GM12878 (cell line): Measurements from ENCODE around the gene PRRX2. TPM values are rescaled to one million over a fixed set of nuclear protein-coding genes. Genes with fewer than 3 reads are reported as not detected.
A peak's percentile ranks its signal among the peaks of the same experiment; 100 is the strongest.

Experiments used
- ATAC-seq: fragments of 200-7000 bp; cut with Tn5 transposase; 3 replicates; pipeline ENCODE4 v1.9.1; 2020; ENCODE audit warnings: mild to moderate bottlenecking, moderate library complexity
- BruUV-seq: library from RNA; stranded (reverse); fragments of 400-500 nt; replicated peaks from 2 replicates; lab custom pipeline; 2021; lab: Mats Ljungman, UMichigan
- CTCF ChIA-PET: fragments of 300-600 bp; sonication (Branson Sonifier 250); formaldehyde crosslinking; extraction: SDS; loops from one replicate; lab custom pipeline; 2021; ENCODE audit warnings: inconsistent platforms; lab: Yijun Ruan, JAX
- POLR2A ChIA-PET: fragments of 350-600 bp; formaldehyde crosslinking; extraction: SDS; loops from one replicate; lab custom pipeline; 2021; ENCODE audit warnings: inconsistent platforms; lab: Charles Lee
- RAD21 ChIA-PET: fragments of 300-600 bp; sonication (Branson Sonifier 250); formaldehyde crosslinking; loops from one replicate; lab custom pipeline; 2023; ENCODE audit warnings: antibody characterized with exemption; ENCODE audit not compliant: unreplicated experiment; lab: Charles Lee
- SMC1A ChIA-PET: fragments of 300-600 bp; sonication (Branson Sonifier 250); formaldehyde crosslinking; loops from one replicate; lab custom pipeline; 2023; ENCODE audit not compliant: unreplicated experiment, uncharacterized antibody; lab: Charles Lee
- DNase-seq: peaks from one replicate; pipeline ENCODE4 v3.0.0-alpha.2; 2011; ENCODE audit warnings: low read depth, low spot score
- FAIRE-seq: peaks from 3 replicates; lab custom pipeline; 2011; peaks lifted over from hg19 to GRCh38; lab: Jason Lieb, UNC
- H2AFZ ChIP-seq: 2 replicates; pipeline ENCODE4 v1.6.0; 2011; ENCODE audit warnings: low read depth, low read length, control low read depth; ENCODE audit not compliant: control insufficient read depth
- H3K27ac ChIP-seq: 2 replicates; pipeline ENCODE4 v1.5.1; 2011; ENCODE audit warnings: control low read depth; ENCODE audit not compliant: control insufficient read depth, insufficient read depth
- H3K27me3 ChIP-seq, 2 experiments: replicated peaks in 1 of 2; 2 replicates each; pipeline versions ENCODE4 v1.6.0 to v1.6.1; 2011; ENCODE audit warnings: low read length in 1 of 2; ENCODE audit not compliant: control insufficient read depth in 2 of 2, insufficient read depth in 2 of 2
- H3K36me3 ChIP-seq, 2 experiments: 2 replicates each; pipeline ENCODE4 v1.5.1; 2011; ENCODE audit warnings: low read length in 1 of 2; ENCODE audit not compliant: control insufficient read depth in 2 of 2, insufficient read depth in 2 of 2
- H3K4me1 ChIP-seq: 2 replicates; pipeline ENCODE4 v1.6.1; 2011; ENCODE audit warnings: mild to moderate bottlenecking, low read length, moderate library complexity, mixed read lengths; ENCODE audit not compliant: control insufficient read depth, insufficient read depth
- H3K4me2 ChIP-seq: 2 replicates; pipeline ENCODE4 v1.6.0; 2011; ENCODE audit warnings: control low read depth; ENCODE audit not compliant: control insufficient read depth, insufficient read depth
- H3K4me3 ChIP-seq: fragments of 200-600 bp; sonication (generic); 2 replicates; pipeline ENCODE4 v1.5.1; 2016
- H3K79me2 ChIP-seq: 2 replicates; pipeline ENCODE4 v1.6.0; 2011; ENCODE audit warnings: low read length; ENCODE audit not compliant: control insufficient read depth, insufficient read depth
- H3K9ac ChIP-seq: 2 replicates; pipeline ENCODE4 v1.8.0; 2011; ENCODE audit warnings: low read length, control low read depth, mixed read lengths; ENCODE audit not compliant: control insufficient read depth, insufficient read depth
- H3K9me3 ChIP-seq: replicated peaks from 3 replicates; pipeline ENCODE4 v1.5.1; 2011; ENCODE audit warnings: mild to moderate bottlenecking, low read length; ENCODE audit not compliant: control insufficient read depth, insufficient read depth
- H4K20me1 ChIP-seq: 2 replicates; pipeline ENCODE4 v1.6.0; 2011; ENCODE audit not compliant: control insufficient read depth, insufficient read depth
- CBFB ChIP-seq: IDR thresholded peaks from 2 replicates; pipeline ENCODE4 v1.6.1; 2016; ENCODE audit warnings: antibody characterized with exemption, low read depth
- IRF3 ChIP-seq: fragments of 450-650 bp; IDR thresholded peaks from 2 replicates; pipeline ENCODE4 v1.6.1; 2014; ENCODE audit warnings: mild to moderate bottlenecking
- LARP7 ChIP-seq: fragments of 450-650 bp; IDR thresholded peaks from 2 replicates; pipeline ENCODE4 v1.6.1; 2017; ENCODE audit warnings: mild to moderate bottlenecking
- YY1 ChIP-seq: IDR thresholded peaks from 2 replicates; pipeline ENCODE4 v1.6.1; 2011; ENCODE audit warnings: low read depth, mild to moderate bottlenecking, low read length
- WGBS: methylation state at CpG from one replicate; pipeline ENCODE4 v1.1.6; 2016; ENCODE audit warnings: low lambda C conversion rate; ENCODE audit not compliant: insufficient replicate concordance, insufficient coverage; ENCODE audit errors: missing lambda C conversion rate; 5-methylcytosine and 5-hydroxymethylcytosine counted together
- in situ Hi-C: fragments of 300-500 bp; cut with MboI; formaldehyde crosslinking; loops from 9 replicates; pipeline ENCODE4 v1.14.3; 2018; ENCODE audit warnings: mixed read lengths
- intact Hi-C: fragments of 100-400 bp; cut with micrococcal nuclease; formaldehyde crosslinking; loops from one replicate; pipeline ENCODE4 v1.14.2; 2022; ENCODE audit not compliant: unreplicated experiment
- polyA plus RNA-seq, 11 experiments: library from polyadenylated mRNA; depleted of rRNA in 4 of 11; unstranded in 6 of 11; stranded (reverse) in 5 of 11; fragments of >200 nt; fragmentation: Nextera tagmentation in 4 of 11; fragmentation: Illumina TruSeq in 1 of 11; extraction: Ambion mirVana in 4 of 11; extraction: Trizol in 1 of 11; gene quantifications; 1 replicate in 1 of 11; 2 replicates in 10 of 11; pipeline versions ENCODE4 v1.2.1 to v1.2.3, GENCODE V29; 2011 to 2016; ENCODE audit warnings: inconsistent platforms in 2 of 11, missing spikeins in 2 of 11, low read depth in 1 of 11
- total RNA-seq, 4 experiments: library from RNA; depleted of rRNA in 3 of 4; stranded (reverse); fragments of >200 nt in 3 of 4; fragmentation: Illumina TruSeq in 1 of 4; extraction: Trizol in 1 of 4; gene quantifications; 2 replicates each; pipeline versions ENCODE4 v1.2.1 to v1.2.3, GENCODE V29; 2013 to 2021

Gene PRRX2
- total and polyA plus RNA-seq, 10 of the 15 experiments (the other 5 are each of a cell fraction or from before 2014, with no cell fraction given), result not detected

- Histone ChIP-seq H3K4me2 (peak overlapping the region; percentile 54; the same call in 1 of the 2 replicates), H3K27me3 (no peaks in the 10 kb centered on the region), H3K36me3 (peaks cover 9% of the 10 kb centered on the region in 2 experiments; a peak in 3 of 4 replicates), H3K79me2 (peaks cover 55% of the 10 kb centered on the region), H3K9ac (no peak overlapping the region; the same call in 1 of the 2 replicates), H3K27ac (no peak overlapping the region), H3K9me3 (no peaks in the 10 kb centered on the region), H4K20me1 (no peaks in the 10 kb centered on the region; the same call in 1 of the 2 replicates), H3K4me1 (peaks cover 18% of the 10 kb centered on the region), H2AFZ (no peak overlapping the region), H3K4me3 (0 out of 2 replicates have a peak overlapping the region, but pooled peaks have one; percentile 6)
- intact Hi-C loops (no loop called here), in situ Hi-C loops (no loop called here)
- TF ChIP-seq IRF3, result no peak
- no peak for TF ChIP-seq CBFB
- TF ChIP-seq LARP7, result no peak
- no peak for TF ChIP-seq YY1
- ChIA-PET SMC1A (interaction anchor here (1.4 kb wide), 1 partner anchor 498 kb away, joined by 3 read pairs; no protein-coding TSS in a partner anchor), RAD21 (interaction anchor here (1.1 kb wide), 1 partner anchor 498 kb away, joined by 3 read pairs; no protein-coding TSS in a partner anchor), POLR2A (interaction anchor here (1.5 kb wide), 1 partner anchor 10 kb away, joined by 3 read pairs; no protein-coding TSS in a partner anchor), CTCF (interaction anchor here (0.6 to 1.2 kb wide), 2 partner anchors 455 to 498 kb away, joined by 3 to 5 read pairs; no protein-coding TSS in a partner anchor)
- 85% methylated on average over 8 of the region's 8 CpGs for whole genome bisulfite sequencing
- ATAC-seq (no peak), FAIRE-seq (no peak), DNase-seq (no peak)
- no TSS peak for BruUV-seq
These were observed 36.1 kb upstream of the PRRX2 start for GRCh38 chr9:129629251-129629820.
